Right forelimb (tissue), 1 donor: Measurements from ENCODE around the gene ITGB8.
A peak's percentile ranks its signal among the peaks of the same experiment; 100 is the strongest.
"Not testable (repeated sequence)": the region's sequence is repeated elsewhere in the genome, so short reads cannot be mapped to it uniquely, and the experiment has no call there.

Experiments used
- DNase-seq: peaks from one replicate; pipeline ENCODE4 v3.0.0-alpha.2; 2018

The ITGB8 gene

DNA sequence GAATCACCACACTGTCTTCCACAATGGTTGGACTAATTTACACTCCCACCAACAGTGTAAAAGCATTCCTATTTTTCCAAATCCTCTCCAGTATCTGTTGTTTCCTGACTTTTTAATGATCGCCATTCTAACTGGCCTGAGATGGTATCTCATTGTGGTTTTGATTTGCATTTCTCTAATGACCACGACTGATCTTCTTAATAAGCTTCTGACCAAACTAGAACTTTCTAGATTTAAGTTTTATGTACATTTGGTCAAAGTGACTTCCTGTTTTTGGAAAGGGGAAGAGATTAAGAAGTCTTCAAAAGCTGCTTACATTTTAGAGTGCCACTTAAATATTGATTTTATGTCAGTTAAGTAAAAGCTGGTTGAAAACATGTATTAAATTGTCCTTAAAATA lies 58.5 kb downstream of the ITGB8 start:
- DNase-seq: not testable (repeated sequence)

DNA sequence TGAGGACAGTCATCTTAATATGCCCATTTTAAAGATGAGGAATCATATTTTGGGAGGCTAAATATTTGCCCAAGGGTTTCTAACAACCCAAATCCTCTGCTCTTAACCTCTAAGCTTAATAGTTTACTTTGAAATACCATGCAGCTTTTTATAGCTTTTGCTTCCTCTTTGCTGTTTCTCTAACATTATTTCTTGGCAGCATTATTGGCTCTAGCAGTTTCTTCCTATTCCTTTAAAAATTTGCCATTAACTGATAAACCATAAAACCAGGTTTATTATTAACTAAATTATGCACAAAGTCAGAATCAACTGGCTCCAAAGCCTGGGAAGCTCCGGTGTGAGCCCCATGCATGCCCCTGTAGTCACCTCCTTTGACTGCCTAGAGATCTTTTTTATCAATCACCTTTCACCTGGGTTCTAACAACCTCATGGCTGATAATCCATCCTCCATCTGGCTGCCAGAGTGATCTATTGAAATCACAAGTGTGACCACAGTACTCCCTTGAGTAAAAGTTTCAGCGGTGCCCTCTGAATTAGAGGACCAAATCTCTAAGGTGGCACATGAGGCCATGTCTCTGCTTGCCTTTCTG lies 62.4 kb downstream of the ITGB8 start:
- no peak for DNase-seq

- DNase-seq: no peak
Measured at GRCh38 chr7:20393616-20394015, 62.9 kb downstream of the ITGB8 start.

GRCh38 chr7:20394284-20394683 lies 63.6 kb downstream of the ITGB8 start:
- DNase-seq: no peak

DNA sequence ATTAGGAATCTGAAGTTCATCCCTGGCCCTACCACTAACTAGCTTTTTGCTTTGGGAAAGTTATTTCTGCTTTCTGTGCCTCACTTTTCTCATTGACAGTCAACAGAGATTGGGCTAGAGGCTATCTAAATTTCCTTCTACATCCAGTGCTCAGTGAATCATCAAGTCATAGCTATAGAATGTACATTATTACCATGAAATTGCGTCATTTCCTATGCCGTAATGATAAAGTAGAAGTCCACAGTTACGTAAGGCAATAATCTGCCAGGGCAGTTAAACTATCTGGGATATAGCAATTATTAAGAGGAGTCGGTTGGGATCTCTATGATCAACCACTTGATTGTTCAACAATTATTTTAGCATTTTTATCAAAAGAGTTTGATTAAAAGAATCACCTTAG lies 64.4 kb downstream of the ITGB8 start:
- DNase-seq: no peak

DNA sequence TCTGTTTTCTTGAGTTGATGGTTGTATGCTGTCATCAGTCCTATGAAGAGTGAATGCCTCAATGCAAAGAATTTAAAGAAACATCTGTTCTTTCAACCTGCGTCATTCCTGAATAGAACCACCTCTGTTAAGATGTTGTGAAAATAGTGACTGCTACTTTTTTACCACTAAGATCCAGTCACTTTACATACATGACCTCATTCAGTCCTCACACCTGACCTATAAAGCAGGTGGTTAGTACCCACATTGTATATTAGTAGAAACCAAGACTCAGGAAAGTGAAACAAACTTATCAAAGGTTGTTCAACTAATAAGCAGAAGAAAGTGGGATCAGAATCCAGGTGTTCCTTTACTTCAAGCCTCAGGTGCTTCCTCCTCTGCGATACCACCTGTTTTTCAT lies 64.8 kb downstream of the ITGB8 start:
- DNase-seq: no peak

- DNase-seq: no peak
Measured at GRCh38 chr7:20399521-20399920, 68.8 kb downstream of the ITGB8 start.

DNA sequence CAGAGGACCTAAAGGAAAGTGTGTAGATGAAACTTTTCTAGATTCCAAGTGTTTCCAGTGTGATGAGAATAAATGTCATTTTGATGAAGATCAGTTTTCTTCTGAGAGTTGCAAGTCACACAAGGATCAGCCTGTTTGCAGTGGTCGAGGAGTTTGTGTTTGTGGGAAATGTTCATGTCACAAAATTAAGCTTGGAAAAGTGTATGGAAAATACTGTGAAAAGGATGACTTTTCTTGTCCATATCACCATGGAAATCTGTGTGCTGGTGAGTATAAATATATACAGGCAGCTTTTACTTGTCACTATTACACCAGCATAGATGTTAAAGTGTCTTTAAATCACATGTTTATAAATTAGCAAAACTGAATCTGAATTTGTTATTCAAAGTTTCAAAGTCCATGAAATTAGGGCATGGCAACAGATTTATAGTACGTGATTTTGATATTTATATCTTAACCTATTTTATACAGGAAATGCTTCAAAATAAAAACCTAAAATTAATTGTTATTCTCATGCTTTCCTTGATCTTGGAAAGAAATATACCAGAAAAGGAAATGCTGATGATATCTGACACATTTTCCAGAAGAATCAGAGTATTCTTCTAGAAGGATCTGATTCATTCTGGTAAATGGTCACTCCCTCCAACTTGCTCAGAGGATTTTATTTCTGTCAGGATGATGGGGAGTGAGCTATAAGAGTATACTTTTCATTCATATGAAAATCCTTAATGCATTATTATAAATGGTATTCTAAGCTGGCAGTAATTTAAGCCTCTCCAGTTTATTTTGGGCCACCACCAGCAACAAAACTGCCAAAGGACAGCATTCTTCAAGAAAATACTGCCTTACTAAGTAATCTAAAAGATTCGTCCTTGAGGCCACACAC lies 71.4 kb downstream of the ITGB8 start:
- no peak for DNase-seq

GRCh38 chr7:20402747-20403230 lies 72.1 kb downstream of the ITGB8 start:
- no peak for DNase-seq

- DNase-seq: peak; percentile 74
Measured at GRCh38 chr7:20403331-20403730, 72.6 kb downstream of the ITGB8 start.

- DNase-seq: no peak
Measured at GRCh38 chr7:20404320-20404719, 73.6 kb downstream of the ITGB8 start.

DNA sequence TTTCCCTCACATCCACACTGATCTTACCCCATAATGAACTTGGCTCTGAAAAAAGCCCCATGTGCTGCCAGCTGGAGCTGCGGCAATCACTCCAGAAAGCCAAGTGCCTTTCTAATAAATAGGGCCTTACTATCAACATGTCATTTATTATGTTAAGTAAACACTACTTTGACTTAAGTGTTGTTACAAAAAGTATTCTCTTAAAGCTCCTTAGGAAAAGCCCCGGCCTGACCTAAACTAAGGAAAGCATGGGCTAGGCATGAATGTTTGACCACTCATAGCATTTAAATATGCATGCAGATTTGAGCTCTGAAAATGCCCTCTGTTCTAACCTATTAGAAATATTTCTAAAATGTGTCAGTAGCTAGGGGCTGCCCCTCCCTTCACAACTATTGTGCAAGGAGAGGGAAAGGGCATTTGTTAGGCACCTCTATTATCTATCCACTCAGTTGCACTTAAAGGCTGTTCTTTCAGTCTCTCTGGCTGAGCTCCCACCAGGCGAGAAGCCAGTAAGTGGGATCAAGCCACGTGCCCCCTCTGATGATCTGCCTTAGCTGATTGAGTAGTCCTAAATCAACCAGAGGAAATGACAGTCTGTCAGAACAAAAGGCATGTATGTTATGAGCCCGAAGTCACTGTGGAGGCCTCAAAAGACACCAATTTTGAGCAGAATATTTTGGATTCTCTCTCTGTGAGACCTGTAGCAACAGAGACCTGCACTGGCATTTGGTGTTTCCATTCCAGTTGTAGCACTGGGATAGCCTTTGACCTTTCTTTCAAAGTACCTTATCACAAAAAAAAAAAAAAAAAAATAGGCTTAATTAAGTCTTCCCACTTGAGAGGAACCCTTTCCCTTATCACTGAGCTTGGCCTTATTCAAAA lies 77.1 kb downstream of the ITGB8 start:
- no peak for DNase-seq

DNA sequence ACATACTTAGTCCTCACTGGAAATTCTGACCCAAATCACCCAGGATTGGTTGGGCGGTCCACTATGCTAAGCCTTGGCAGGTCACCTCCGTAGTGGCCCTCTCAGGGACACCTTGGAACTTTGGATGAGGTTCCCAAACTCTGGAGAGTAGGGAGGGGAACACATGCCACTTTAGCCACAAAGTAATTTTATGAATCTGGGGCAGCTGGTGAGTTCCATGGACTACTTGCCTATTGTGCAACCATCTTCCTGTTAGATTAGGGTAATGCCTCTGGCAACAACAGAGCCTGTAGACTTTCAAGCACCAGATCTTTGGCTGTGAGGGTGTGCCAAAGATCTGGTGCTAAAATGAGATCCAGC lies 77.7 kb downstream of the ITGB8 start:
- DNase-seq: no peak

DNA sequence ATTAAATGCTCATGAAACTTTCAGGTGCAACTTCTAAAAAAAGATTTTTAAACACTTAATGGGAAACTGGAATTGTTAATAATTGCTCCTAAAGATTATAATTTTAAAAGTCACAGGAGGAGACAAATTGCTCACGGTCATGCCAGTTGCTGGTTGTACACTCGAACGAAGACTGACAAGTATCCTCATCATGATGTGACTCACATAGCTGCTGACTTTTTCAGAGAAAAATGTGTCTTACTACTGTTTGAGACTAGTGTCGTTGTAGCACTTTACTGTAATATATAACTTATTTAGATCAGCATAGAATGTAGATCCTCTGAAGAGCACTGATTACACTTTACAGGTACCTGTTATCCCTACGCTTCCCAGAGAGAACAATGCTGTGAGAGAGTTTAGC lies 79.3 kb downstream of the ITGB8 start:
- DNase-seq: no peak

GRCh38 chr7:20411372-20411771 lies 80.7 kb downstream of the ITGB8 start:
- DNase-seq: no peak

- DNase-seq: no peak
Measured at GRCh38 chr7:20412032-20412431, 81.3 kb downstream of the ITGB8 start.

- DNase-seq: no peak
Measured at GRCh38 chr7:20417260-20417659, 86.6 kb downstream of the ITGB8 start.

DNA sequence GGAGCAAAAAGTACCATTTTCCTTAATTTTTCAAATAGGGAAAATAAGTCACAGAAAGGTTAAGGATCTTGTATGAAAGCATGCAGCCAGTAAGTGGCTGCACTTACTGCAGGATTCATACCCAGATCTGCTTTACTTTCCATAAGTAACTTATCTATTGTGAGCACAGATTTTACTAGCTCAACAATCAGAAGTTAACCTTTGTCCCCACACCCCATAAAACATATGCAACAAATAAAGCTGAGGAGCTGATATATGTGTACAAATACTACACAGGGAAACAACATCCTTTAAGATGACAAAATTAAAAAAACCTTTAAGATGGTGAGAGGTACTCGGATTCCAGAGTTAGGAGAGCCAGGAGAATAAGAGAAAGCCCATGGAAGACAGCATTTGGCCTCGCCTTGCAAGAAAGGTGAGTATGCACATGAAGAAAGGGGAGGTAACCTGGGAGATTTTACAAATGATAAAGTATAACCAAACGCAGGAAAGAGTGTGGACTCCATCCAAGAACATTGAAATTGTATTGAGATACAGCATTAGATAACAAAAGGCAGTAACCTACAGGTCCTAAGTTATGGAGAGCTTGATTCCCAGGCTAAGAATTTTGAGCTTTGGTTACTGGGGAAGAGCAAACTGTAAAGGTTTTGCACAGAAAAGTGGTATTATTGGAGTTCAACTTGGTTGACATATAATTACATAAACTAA lies 87.1 kb downstream of the ITGB8 start:
- no peak for DNase-seq

DNA sequence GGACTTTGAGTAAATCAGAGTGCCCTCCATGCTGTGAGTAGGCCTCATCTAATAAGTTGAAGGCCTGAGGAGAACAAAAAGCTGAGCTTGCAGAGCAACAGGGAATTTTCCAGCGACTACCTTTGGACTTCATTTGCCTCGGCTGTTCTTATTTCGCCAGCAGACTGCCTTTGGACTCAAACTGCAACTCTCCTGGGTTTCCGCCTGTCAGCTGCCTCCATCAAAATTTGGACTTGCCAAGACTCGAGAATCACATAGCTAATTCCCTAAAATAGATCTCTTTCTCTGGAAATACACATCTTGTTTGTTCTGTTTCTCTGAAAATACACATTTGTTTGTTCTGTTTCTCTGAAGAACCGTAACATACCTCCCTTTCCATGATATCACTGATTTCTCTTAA lies 93.8 kb downstream of the ITGB8 start:
- no peak for DNase-seq

DNA sequence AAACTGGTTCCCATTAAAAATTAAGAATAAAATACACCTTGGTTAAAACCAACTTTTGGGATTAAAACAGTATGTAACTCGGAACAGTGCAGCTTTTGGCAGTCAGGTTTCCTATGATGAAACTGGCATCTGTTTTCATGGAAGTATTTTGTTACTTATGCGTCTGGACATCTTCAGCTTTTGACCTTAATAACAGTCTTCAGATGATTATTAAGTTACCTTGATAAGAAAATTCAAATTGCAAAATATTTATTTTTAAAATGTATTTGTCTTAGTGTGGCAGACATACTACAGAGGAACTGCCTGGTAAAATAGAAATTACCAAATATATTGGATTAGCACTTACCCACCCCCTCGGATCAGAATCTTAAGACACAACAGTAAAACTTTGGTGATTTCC lies 100.0 kb downstream of the ITGB8 start:
- no peak for DNase-seq

DNA sequence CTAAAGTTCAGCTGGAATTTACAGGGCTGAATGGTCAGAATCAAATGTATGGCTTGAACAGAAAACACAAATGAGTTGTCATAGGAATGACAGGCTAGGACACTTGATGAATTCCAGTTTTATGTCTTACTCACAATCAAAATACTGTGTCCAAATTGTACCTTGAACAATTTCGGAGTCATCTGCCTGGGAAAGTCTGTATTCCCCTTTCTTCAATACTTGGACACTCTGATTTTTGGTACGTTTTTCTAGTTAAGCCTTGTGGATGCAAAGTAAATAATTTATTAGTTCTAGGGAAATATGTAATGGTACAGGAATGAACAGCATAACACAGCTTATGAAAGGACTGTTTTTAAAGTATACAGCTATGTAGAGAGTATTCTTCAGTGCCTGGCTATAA lies 100.4 kb downstream of the ITGB8 start:
- no peak for DNase-seq

- no peak for DNase-seq
Measured at GRCh38 chr7:20432071-20432470, 101.4 kb downstream of the ITGB8 start.

- no peak for DNase-seq
Measured at GRCh38 chr7:20435305-20435704, 104.6 kb downstream of the ITGB8 start.
